Measurements from ENCODE around the gene NOTUM.
"Not testable (repeated sequence)": the region's sequence is repeated elsewhere in the genome, so short reads cannot be mapped to it uniquely, and the experiment has no call there.

The NOTUM gene

DNA sequence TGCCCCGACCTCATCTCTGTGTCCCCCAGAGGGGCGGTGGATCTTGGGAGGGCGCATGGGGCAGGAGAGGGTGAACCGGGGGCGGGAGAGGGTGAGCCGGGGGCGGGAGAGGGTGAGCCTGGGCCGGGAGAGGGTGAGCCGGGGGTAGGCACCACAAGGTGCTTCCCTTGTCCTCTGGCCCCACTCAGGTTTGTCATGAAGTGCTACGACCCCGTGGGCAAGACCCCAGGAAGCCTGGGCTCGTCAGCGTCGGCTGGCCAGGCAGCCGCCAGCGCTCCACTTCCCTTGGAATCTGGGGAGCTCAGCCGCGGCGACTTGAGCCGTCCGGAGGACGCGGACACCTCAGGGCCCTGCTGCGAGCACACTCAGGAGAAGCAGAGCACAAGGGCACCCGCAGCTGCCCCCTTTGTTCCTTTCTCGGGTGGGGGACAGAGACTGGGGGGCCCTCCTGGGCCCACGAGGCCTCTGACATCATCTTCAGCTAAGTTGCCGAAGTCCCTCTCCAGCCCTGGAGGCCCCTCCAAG, 35.3 kb upstream of the NOTUM start:
- DNase-seq (ENCODE audit: low spot score) = no peak

- no peak for DNase-seq (ENCODE audit: low spot score)
These were observed 34.7 kb upstream of the NOTUM start for GRCh38 chr17:81995463-81996231.

DNA sequence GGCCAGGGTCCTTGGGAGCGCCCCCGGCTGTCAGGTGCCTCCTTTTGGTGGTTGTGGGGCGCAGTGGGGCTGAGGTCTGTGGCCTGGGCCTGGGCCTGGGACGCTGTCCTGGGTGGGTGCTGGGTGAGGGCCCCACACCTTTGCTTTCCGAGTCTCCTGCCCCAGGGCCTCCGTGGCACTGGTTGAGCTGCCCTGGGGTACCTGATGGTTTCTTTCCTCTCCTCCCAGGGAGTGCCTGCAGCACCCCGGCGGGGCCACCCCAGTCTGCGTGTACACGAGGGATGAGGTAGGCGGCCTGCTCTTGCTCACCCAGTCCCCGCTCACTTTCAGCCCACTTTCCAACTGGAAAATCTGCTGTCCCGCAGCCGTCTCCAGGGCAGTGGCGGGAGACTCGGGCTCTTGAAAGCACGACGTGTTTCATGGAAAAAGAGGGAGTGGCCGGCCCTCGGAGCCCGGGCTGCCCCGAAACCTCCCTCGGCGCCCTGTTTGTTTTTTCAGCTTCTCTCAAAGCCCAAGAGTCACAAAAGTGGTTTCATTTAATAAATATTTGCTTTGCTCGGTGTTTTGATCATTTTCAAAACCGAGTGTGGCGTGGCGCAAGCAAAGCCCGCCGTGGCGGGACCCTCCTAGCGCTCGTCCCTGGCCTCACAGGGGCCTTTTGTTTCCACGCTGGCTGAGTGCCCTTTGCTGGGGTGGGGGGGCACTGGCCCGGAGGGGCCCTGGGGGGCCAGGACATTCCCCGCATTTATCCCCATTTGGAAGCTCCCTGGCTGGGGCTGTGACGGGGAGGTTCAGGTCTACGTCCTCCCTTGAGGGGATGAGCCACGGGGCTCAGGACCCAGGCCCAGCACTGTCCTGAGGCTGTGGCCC, 33.8 kb upstream of the NOTUM start:
- no peak for DNase-seq (ENCODE audit: low spot score)

GRCh38 chr17:81993729-81994592, 33.0 kb upstream of the NOTUM start:
- DNase-seq (ENCODE audit: low spot score) = no peak

GRCh38 chr17:81992306-81993102, 31.5 kb upstream of the NOTUM start:
- DNase-seq (ENCODE audit: low spot score) = no peak

DNA sequence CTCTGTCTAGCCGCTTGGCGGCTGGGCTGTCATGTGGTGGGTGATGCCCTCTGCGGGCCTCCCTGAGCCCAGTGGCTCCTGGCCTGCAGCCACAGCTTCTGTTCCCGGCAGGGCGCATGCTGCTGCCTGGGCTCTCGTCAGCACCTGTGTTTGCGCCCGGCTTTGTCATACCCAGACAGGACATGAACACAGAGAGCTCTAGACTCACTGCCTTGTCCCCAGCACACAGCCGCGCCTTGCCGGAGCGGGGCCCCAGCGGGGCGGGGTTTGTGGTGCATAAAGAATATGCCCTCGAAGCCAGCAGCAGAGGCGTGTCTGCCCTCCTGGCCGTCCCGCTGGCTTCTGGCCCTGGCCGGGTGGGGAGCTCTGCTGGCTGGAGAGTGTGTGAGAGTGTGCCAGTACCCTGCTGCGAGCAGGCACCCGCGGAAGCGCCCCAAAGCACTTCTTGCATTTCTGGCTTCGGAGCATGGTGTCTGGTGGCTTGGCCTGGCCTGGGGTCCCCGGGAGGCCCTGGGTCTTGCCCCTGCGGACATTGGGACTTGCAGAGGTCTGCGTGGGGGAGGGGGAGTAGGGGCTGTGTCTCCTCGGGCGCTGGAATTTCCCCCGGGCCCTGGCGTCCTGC, 30.8 kb upstream of the NOTUM start:
- DNase-seq (ENCODE audit: low spot score) = peak; percentile 59

GRCh38 chr17:81990836-81991683, 30.1 kb upstream of the NOTUM start:
- DNase-seq (ENCODE audit: low spot score) = no peak

DNA sequence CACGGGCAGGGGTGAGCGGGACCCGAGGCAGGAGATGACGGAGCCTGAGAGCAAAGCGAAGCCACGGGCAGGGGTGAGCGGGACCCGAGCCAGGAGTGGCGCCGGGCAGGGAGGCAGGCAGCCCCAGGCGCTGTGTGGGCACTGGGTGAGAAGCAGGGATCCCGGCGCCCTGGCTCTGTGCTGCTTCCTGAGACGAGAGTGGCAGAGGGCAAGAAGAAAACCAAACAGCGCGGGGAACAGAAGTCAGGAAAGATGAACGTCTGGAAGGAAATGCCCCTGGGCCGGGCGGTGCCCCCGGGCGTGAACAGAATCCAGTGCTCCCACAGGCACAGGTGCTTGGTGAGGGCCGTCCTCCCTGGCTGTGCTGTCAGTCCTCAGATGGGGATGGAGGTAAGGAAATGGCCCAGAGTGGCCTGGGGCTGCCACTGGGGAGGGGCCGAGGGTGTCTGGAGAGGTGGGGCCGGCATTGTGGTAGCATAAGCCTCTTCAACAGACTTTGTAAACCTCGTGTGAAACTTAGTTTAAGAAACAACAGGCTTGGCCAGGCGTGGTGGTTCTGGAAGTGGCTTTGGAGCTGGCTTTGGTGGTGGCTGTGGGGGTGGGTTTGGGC, 26.3 kb upstream of the NOTUM start:
- DNase-seq (ENCODE audit: low spot score) = no peak

DNA sequence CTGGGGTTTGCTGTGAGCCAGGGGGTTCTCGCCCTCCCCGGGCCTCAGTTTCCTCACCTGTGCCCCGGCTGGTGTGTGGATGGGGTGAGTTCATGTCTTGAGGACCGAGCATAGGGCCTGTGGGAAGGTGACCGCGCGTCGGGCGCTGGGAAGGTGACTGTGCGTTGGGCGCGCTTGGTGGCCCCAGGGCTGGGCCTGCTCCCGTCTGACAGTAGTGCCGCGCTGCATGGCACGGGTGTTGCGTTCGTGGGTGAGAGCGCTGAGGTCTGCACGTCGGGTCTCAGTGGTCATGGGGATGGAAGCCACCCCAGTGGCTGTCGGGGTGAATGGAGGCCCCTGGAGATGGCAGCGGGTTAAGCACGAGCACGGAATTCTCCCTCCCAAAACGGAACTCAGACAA, 25.6 kb upstream of the NOTUM start:
- DNase-seq (ENCODE audit: low spot score) = no peak

- DNase-seq (ENCODE audit: low spot score) = no peak
These were observed 23.9 kb upstream of the NOTUM start for GRCh38 chr17:81984773-81985410.

DNA sequence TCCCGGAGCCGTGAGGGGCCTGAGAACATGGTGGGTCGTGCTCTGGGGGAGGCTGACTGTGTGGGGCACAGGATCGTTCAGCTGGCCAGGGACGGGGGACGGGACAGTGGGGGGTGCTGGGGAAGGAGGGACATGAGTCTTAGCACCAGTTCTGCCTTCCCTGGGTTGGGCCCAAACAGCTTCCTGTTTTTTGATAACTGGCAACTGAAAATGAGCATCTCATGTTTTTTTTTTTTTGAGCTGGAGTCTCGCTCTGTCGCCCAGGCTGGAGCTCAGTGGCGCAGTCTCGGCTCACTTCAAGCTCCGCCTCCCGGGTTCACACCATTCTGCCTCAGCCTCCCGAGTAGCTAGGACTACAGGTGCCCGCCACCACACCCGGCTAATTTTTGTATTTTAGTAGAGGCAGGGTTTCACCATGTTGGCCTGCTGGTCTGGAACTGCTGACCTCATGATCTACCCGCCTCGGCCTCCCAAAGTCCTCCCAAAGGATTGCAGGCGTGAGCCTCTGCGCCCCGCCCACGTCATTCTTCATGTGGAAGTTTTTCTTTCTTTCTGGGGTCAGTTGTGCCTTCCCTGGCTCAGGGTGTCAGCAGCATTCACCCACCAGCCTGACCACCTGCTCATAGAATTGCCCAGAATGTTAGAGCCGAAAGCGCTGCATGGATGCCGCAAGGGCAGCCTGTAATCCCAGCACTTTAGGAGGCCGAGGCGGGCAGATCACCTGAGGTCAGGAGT, 22.8 kb upstream of the NOTUM start:
- DNase-seq (ENCODE audit: low spot score) = no peak

DNA sequence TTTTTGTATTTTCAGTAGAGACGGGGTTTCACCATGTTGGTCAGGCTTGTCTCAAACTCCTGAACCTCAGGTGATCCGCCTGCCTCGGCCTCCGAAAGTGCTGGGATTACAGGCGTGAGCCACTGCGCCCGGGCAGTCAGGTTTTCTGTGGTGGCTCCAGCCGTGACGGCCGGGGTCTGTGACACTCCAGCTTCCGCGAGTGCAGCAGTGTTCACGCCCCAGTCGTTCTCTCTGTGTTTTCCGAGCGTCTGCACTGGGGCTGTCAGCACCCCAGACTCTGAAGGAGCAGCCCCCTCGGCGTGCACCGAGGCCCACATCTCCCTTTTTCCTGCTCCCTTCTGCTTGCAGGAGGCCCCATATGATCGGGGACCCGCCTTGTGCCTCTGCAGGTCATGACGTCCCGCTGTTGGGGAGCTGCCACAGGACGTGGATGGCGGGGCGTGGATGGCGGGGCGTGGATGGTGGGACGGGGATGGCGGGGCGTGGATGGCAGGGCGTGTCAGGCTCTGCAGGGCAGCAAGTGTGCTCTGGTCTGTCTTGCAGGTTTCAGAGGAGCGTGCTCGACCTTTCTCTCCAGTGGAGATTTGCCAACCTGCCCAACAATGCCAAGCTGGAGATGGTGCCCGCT, 22.1 kb upstream of the NOTUM start:
- no peak for DNase-seq (ENCODE audit: low spot score)

GRCh38 chr17:81981511-81981910, 20.5 kb upstream of the NOTUM start:
- DNase-seq (ENCODE audit: low spot score) = not testable (repeated sequence)

DNA sequence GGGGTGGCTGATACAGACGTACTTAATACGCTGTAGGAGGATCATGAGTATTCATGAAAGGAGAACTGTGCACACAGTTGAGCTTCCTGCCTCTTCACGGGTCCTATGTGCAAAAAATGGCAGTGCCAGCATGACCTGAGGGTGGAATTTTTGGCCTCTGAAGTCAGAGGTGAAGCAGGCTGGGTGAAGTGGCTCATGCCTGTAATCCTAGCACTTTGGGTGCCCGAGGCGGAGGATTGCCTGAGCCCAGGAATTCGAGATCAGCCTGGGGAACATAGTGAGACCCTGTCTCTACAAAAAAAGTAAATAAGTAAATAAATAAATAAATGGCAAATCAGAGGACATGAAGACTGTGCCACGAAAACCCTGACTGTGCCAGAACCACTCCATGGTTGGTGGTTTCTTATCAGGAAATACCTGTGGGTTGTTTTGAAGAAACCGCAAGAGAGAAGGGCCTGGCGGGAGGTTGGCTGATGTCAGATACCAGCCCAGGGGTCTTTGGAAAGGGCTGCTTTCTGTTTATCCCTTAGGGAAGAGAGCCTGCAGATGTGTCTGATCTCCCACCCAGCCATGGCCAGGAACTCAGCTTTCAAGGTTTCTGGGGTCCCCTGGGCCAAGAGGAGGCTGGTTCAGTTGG, 19.8 kb upstream of the NOTUM start:
- DNase-seq (ENCODE audit: low spot score) = no peak

DNA sequence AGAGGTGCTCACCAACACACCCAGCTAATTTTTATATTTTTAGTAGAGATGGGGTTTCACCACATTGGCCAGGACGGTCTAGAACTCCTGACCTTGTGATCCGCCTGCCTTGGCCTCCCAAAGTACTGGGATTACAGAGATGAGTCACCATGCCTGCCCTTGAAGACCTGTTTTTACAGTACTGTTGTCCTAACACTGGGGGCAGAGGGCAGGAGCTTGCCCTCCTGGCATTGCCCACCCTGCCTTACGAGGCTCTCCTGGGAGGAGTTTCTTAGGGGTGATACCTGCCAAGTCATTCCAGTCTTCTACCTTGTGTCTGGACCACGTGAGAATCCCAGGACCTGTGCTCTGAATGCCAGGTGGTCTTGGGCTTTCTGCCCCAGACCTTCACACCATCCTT, 19.1 kb upstream of the NOTUM start:
- no peak for DNase-seq (ENCODE audit: low spot score)

GRCh38 chr17:81978524-81979298, 17.7 kb upstream of the NOTUM start:
- no peak for DNase-seq (ENCODE audit: low spot score)
